Transverse colon (tissue), 4 donors: ENCODE results near the gene SLC9A4.

ENCODE experiments used
- EP300 ChIP-seq: sonication (generic); formaldehyde crosslinking; IDR thresholded peaks from one replicate; pipeline ENCODE4 v1.6.1; 2017; ENCODE audit warnings: antibody characterized with exemption, low read depth
- POLR2A ChIP-seq: fragments of 450-650 bp; IDR thresholded peaks from one replicate; pipeline ENCODE4 v1.6.1; 2016; ENCODE audit warnings: antibody characterized with exemption, mild to moderate bottlenecking, moderate library complexity
- POLR2AphosphoS5 ChIP-seq, 3 donors: sonication (generic); formaldehyde crosslinking; IDR thresholded peaks; one replicate each; pipeline ENCODE4 v1.6.1; 2016; ENCODE audit warnings: antibody characterized with exemption in 3 of 3
- TF ChIP-seq, protein P1 (sequence below), 5 experiments: fragments of 200-600 bp in 3 of 5; fragments of 450-650 bp in 2 of 5; sonication (generic) in 3 of 5; IDR thresholded peaks; 1 replicate in 2 of 5; 2 replicates in 3 of 5; pipeline ENCODE4 v1.5.1; 2016 to 2017; ENCODE audit warnings: antibody characterized with exemption in 5 of 5, inconsistent platforms in 3 of 5, mild to moderate bottlenecking in 2 of 5, moderate library complexity in 1 of 5

DNA sequence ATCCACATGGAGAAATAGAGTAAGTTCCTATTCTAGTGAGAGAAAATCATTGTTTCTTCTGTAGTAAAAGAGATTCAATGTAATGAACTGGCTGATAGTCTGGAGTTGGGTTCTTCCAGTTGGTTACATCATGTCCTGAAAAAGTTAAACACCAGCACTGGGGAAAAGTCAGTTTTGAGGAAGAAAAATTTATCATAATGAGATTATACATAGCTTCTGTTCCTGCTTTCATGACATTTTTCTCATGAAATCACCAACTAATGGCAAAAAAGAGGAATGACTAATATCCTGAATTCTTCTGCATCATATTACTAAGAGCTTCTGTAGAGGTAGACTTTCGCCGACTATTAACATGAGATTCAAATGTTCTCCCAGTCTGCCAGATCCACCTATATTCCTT lies 77.1 kb downstream of the SLC9A4 start:
- no peak for TF ChIP-seq POLR2A
- TF ChIP-seq, protein P1, sequence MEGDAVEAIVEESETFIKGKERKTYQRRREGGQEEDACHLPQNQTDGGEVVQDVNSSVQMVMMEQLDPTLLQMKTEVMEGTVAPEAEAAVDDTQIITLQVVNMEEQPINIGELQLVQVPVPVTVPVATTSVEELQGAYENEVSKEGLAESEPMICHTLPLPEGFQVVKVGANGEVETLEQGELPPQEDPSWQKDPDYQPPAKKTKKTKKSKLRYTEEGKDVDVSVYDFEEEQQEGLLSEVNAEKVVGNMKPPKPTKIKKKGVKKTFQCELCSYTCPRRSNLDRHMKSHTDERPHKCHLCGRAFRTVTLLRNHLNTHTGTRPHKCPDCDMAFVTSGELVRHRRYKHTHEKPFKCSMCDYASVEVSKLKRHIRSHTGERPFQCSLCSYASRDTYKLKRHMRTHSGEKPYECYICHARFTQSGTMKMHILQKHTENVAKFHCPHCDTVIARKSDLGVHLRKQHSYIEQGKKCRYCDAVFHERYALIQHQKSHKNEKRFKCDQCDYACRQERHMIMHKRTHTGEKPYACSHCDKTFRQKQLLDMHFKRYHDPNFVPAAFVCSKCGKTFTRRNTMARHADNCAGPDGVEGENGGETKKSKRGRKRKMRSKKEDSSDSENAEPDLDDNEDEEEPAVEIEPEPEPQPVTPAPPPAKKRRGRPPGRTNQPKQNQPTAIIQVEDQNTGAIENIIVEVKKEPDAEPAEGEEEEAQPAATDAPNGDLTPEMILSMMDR (IDR thresholded peaks at IDR 0.05): no peak
- no peak for TF ChIP-seq EP300
- no peak for TF ChIP-seq POLR2AphosphoS5 (IDR thresholded peaks at IDR 0.05)
